Ureter (tissue), 1 donor: ENCODE data around the gene TSEN15. TPM values are rescaled to one million over a fixed set of nuclear protein-coding genes. Genes with fewer than 3 reads are reported as not detected.

Source experiments
- DNase-seq: peaks from one replicate; pipeline ENCODE4 v3.0.0-alpha.2; 2020; ENCODE audit warnings: low spot score
- total RNA-seq: library from RNA; stranded (reverse); gene quantifications from one replicate; pipeline ENCODE4 v1.2.4, GENCODE V29; 2023
- donor health status: DM: yes; HTN: yes; CAD: no.

The TSEN15 gene
- 46.0 TPM for total RNA-seq

DNA sequence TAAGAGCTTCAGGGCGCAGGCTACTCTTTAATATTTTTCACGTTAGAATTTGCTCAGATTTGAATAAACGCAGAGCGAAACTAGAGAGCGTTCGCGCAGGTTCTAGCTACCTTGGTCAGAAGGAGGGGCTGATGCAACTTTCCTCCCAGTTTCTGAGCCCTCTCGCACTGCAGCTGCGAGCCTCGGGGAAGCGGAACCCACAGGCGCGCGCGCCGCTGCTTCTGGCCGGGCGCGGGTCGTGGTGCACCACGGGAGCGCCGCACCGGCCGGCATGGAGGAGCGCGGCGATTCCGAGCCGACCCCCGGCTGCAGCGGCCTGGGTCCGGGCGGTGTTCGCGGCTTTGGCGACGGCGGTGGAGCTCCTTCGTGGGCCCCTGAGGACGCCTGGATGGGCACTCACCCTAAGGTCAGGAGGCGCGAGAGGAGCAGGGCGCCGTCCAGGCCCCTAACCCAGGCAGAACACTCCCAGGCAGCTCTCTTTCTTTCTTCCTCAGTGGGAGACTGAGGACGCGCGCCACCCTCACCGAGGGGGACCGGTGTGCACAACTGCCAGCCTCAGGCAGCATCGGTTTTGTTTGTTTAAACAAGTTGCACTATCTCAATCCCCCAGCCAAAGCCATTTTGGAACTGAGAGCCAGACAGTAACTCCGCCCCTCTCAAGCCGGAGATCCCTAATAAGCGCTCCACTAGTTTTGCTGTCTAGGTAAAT is at the start of gene TSEN15:
TSEN15 (plus strand) TSS at position 246 of the 709 bp plus-strand sequence; CDS start at position 272, 26 bp downstream.
- DNase-seq = peak; percentile 86

DNA sequence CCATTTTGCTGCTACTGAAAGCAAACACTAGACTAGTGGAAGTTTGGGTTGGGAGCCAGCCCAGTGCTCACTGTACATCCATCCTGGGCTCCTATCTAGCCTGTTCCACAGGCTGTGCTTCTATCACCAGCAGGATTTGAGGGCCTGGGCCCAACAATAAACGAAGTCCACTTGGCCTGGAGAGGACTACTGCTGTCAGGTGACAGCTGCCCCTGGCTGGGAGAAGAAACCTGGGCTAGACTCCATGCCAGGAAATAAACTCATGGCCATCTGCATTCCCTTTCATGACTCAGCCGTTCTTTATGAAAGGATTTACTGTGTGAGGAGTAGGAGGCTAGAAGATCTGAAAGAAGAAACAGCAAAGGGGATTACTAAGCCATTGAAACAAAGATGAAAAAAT is 49.5 kb upstream of the TSEN15 start:
- DNase-seq = no peak

DNA sequence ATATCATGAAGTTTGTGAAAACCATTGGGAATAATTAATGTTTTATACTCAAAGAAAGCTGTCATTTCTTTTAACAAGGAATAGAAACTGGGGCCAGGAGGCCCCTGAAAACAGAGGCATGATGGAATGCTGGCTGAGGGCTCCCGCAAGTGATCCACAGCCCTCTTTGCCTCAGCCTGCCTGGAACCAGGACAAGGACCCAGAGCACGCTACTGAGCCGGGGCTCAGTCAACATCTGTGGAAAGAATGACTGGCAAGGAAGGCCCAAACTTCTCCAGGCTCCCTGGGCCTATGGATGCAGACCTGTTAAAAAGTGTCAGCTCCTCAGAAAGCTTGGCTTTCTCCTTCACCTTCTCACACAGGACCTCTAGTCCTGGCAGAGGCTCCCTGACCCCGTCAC is 46.6 kb upstream of the TSEN15 start:
- no peak for DNase-seq

DNA sequence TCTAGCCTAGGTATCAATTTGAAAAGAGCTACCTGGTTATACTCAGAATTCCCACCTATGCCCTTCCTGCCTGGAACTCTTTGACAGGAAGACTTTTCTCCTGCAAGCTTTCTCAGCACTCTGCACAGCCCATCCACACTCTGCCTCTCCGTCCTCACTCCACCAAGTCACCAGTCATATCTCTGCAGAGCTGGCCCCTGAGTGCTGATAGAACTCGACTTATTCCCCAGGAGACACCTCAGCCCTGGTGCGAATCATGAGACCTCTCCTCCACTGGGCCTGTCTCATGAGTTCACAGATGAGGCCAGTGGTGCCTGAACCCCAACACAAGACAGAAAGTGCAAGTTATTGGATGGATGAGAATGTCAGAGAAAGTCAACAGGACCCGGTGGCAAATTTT is 46.0 kb upstream of the TSEN15 start:
- DNase-seq = no peak

DNA sequence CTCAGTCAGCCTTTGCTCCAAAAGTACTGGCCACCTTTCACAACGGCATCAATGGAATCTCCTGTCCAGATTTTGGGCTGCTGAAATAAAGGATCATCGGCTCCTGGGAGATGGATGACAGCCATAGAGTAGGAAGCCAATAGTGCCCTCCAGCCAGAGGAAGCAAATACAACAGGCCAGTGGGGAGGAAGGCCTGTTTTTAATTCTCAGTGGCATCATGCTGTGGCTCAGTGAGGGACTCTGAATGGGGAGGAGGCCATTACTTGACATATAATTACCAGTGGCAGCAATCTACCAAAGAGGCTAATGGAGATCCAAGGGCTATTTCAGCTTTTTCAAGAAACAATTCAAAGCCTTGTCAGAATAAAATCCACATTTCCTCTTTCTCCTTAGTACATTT is 40.7 kb upstream of the TSEN15 start:
- DNase-seq = no peak

DNA sequence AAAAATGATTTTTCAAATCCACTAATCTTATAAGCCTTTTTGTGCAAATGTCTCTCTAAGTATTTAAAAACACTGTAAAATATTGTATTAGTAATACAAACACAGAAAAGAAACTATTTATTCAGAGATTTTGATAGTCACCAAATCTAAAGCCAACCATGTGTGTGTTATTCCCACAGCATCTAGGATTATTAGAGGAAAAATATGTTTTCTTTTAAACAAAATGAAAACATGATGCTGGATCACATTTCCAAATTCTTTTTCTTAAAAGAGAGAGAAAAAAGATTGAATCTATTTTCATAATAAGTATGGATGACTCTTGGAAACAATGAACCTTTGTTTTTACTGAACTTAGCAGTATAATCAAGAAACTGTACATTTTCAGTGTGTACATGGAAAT is 39.3 kb upstream of the TSEN15 start:
- no peak for DNase-seq

DNA sequence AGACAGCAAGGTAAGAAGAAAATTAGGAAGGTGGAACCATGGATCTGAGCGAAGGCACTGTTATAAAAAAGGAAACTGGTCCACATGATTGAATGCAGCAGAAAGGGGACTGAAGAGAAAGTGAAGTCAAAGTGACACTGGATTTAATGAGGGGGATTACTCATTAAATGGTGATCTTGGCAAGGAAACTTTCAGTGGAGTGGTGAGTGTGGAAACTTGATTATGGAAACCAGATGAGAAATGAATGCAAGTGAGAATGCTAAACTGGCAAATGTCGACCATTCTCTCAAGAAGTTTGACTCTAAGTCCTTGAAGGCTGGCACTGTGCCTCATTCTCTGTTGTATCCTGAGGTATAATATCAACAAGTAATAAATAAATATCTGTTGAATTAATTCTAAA is 37.3 kb upstream of the TSEN15 start:
- no peak for DNase-seq

DNA sequence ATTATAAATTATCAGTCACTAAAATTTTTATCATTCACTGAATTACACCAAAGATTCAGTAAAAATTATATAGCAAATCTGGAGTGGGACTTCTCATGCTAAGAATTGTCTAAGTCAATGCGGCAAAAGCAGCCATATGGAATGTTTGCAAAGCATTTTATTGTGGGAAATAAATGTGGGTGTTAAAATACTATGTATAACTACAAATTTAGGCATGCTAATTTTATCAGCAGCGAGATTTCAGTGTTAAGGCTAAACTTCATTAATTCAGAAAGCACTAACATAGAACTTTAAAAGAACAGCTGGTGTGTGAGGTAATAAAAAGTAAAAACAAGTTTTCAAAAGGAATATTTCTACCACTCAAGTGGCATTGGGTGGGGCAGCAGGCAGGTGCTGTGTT is 35.4 kb upstream of the TSEN15 start:
- no peak for DNase-seq

DNA sequence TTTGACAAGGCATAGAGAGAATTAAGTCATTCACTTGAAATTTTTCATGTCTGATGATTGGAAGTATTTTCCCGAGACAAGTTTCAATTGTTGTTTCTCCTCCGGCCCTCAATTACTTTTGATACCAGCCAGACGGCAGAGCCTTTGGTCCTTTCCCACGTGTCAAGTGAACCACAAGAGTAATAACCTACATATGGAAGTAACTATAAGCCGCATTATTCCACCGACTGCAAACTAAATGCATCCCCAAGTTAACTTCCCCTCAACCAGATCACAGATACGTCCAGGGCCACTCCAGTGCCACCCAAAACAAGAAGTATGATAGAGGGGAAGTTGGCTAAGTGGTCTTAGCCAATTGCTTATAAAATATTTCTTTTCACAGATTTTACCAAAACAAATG is 34.2 kb upstream of the TSEN15 start:
- DNase-seq = no peak

DNA sequence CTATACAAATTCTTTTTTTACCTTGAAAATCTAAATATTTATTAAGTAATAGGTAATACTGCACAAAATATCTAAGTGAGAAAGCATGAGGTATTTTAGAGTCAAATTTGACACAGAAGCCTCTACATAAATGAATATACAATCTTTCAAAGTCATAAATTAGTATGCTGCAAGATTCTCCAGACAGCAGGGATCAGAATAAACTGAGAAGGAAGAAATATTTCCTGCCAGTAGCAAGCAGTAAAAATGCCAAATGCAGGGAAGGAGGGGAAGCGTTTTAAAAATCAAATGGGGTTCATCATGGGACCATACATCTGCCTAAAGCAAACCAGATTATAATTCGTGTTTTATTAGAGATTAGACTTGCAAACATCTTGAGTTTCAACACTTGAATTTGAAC is 32.9 kb upstream of the TSEN15 start:
- no peak for DNase-seq

DNA sequence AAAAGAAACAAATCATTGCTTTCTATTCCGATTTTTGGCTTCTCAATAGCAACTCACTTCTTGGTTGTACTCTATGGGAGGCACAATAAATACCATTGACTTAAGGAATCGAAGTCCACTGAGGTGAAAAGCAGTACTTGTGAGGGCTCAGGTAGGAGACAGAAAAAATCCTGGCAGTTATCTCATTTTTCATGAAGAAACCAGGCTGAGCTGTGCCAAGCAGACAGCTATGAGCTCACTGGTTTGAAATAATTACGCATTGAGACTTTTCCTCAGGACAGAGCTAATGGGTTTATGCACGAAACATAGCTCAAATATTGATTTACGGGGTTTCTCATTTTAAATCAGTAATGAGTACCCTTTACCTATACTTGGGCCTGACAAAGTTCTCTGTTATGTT is 32.5 kb upstream of the TSEN15 start:
- DNase-seq = no peak

DNA sequence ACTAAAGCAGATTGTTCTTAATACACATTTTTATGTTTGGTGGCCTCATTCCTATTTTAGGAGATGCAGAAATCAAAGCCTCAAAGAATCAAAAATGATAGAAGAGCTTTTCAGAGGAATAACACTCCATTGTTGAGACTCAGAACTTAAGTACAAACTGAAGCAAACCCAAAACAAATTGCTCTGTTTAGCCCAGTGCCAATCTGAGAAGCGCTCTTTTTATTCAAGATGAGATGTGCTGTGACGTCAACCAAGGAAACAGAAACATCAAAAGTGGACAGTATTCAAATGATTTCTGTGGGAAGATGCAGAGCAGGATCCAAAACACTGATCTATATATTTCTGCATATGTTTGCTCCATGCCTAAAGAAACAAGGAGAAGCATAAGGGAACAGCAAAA is 32.0 kb upstream of the TSEN15 start:
- no peak for DNase-seq

DNA sequence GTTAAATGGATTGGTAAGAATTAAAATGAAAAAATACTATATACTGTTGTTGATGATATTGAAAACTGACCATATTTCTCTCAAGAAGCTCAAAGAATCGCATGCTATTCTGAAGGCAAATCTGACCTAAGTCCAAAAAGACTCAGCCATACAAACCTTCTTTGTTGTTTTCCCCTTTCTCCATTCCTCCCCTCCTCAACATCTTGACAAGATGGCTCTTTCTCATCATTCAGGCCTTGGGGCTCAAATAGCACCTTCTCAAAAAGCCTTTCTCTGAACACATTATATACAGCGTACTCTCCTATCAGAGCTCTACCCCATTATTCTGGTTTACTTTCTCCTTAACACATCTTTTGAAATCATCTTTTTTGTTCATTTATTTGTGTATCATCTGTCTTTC is 31.2 kb upstream of the TSEN15 start:
- no peak for DNase-seq

DNA sequence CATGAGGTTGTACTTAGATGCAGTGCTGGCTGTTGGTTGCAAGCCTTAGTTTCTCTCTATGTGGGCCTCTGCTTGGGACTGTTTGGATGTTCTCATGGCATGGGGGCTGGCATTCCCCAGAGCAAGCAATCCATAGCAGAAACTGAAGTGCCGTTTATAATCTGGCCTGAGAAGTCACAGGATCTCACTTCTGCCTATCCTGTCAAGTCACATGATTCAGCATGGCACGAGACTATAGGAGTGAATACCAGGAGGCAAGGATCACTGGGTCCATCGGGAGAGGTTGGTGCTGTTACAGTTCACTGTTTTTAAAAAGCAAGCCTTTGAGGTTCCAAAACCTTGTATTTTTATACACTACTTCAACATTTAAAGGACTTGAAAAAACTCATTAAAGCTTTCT is 30.7 kb upstream of the TSEN15 start:
- DNase-seq = no peak

DNA sequence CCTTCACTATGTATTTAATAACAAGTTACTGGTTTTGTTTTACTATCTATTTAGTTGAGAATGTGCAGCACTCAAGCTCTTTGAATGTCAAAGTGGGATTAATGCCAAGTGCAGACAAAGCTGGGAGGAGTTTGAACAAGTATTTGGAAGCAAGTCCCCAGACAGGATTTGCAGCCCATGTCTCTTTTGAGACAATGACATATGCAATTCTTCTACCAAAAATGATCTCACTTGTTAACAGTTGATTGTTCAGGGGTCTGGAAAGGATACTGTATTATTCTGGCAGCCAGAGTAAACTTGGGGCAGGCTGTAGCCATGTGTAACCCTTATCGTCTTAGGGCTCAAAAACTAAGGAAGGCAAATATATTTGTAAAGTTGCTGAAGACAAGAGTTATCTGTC is 29.8 kb upstream of the TSEN15 start:
- no peak for DNase-seq

DNA sequence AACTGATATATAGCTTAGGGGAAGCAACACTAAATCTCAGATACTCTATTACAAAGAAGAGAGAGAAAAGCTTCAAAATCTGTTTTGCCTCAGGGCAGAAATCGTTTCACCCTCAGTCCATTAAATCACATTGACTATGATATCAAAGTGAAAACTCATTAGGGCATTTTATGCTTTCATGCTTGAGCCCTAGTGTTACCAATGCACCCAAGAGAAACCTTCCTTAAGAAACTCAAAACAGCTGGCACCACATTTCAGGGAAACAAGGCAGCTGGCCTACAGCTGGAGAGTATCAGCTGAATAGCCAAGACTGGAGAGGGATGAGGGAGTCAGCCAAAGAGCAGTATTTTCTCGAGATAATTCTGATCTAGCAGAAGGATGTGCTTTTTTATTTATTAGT is 28.9 kb upstream of the TSEN15 start:
- no peak for DNase-seq

DNA sequence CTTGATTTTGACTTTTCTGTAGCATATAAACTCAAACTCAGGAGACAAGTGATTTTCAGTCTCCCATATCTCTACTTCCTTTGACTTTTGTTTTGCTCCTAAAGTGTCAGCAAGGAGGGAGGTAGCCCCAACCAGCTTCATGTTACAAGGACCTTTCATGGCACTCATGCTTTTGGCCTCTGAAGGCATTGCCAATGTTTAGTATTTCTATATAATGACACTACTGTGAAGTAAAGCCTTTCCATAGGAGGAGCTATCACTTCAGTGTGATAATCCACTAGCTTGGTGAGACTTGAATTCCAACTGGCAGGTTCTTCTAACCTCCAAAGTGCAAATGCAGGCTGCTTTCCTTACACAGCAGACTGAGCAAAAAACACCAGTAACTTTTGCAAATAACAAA is 28.4 kb upstream of the TSEN15 start:
- DNase-seq = no peak

DNA sequence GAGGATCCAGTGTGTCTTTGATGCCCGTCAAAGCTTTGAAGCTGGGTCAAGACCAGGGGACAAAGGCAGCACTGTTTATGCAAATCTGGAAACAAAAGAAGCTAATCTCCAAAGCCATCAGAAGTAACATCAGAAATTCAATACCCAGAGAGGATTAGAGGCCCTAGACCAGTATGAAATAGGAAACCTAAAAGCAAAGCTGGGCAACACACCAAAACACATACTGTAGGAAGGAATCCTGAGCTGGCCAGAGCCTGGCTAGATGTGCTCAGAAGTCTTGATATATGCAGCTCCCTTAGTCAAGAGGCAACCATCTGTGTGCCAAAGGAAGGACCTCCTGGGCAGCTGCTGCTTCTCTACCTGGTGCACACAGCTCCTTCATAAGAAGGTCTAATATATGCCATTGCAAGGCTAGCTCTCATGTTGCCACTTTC is 26.3 kb upstream of the TSEN15 start:
- no peak for DNase-seq

DNA sequence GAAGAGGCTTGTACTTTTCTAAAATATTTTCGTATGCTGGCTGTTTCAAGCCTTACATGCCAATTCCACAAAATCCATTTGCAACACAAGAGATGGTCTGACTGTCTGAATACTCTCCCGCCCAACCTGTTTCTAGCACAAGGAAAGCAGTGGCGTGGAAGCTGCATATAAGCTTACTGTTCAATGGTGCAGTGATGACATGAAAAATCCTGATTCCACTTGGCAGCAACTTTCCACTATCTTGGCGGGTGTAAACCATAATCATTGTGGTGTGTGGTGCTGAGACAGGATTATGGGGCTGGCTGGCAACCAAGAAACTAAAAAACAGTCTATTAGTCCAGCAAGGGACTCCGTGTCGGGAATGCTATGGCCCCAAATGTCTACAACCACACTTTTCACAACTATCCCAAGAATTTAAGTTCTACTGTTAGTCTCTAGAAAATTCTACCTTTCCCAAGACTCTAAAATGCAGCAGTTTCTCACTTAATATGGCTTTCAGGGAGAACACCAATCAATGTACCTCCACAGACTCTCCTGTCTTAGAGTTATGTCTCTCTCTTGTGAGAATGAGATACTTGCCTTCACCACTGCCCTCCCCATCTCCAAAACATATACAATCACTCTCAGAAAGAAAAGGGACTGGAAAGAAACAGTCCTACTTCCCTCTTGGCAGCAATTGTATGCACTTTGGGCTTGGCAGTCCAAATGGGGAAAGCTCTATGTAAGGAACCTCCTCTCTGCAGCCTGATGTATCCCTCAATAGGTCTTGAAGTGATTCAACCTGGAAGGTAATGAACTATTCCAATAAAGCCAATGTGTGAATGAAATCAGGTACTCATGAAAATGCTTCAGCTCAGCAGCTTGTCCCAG is 23.5 kb upstream of the TSEN15 start:
- DNase-seq = no peak

DNA sequence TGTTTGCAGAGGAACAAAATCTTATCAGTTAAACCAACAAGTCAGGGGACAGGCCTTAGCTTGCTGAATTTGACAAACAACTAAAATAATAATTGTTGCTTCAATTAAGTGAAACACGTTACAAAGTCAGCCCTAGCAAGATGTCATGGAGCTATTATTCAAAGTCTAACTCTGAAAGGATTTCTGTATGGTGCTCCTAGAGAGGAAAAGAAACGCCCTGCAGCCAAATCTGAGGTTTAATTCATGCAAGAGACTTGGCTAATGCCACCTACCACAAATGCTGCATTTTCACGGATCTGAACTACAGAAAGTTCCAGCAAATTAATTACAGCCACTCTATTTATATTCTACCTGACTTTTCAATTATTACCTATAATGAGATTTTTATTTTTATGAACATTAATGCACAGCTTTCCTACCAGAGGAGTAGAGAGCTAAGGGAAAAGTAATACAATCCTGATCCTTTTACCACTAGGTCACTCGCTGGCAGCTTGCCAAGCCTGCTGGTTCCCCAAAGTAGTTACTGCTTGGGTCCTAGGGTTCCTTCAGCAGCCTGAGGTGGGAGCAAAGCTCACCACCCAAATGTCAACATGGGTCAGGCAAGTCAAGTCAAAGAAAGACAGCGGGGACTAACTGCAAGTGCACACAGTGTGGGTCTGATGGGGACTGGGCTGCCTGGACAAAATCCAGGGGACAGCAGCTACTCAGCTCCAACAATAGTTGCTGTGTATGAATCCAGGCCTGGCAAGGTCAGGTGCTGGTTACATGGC is 22.5 kb upstream of the TSEN15 start:
- DNase-seq = no peak

DNA sequence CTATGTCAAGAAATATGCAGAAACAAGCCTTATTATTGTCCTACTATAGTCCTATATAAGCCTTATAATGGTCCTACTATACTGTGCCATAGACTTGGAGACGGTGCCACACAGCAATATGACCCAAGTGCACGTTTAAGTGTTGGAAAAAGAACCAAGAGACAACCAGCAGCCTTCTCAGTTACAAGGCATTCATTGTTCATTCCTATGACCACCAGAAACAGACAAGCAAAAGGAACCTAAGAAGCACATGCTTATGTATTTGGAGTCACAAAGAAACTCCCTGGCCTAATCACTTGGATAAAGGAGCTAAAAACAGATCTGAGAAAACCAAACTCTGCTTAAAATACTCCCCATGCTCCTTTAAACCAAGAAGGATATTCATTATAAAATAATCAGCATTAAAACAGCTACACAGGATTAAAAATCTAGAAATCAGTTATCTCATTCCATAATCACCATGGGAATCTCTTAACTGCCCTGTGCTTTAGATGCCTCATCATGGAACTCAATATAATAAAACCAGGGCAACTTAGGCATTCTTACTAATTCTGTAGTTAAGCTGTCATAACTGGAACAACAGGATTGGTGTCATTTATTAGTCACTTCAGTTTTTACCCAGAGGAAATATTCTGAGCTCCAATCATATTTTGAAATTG is 21.0 kb upstream of the TSEN15 start:
- no peak for DNase-seq

DNA sequence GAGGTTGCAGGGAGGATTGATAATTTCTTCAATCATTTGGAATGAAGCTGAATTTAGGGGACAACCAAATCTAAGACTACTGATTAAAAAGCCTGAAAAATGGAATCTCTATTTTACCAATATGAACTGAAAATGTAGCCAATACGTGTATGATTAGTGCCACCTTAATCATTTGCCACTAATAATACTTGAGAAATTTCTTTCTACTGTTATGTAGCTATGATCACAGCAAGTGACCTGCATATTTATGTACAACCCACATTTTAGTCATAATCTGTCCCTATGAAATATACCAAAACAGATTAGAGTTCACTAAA is 20.5 kb upstream of the TSEN15 start:
- no peak for DNase-seq
